Panc1 (cell line): ENCODE measurements around the gene RASD2. TPM values are rescaled to one million over a fixed set of nuclear protein-coding genes. Genes with fewer than 3 reads are reported as not detected.

ENCODE experiments used
- ATAC-seq: fragments of 200-7000 bp; cut with Tn5 transposase; 2 replicates; pipeline ENCODE4 v1.9.1; 2020; ENCODE audit warnings: mild to moderate bottlenecking, moderate library complexity
- BruUV-seq: library from RNA; stranded (reverse); fragments of 400-500 nt; replicated peaks from 2 replicates; lab custom pipeline; 2021; lab: Mats Ljungman, UMichigan
- CTCF ChIA-PET: fragments of 300-600 bp; sonication (Branson Sonifier 250); formaldehyde crosslinking; loops from one replicate; lab custom pipeline; 2022; ENCODE audit warnings: antibody characterized with exemption; lab: Charles Lee
- POLR2A ChIA-PET: fragments of 300-600 bp; sonication (Branson Sonifier 250); formaldehyde crosslinking; loops from one replicate; lab custom pipeline; 2022; ENCODE audit warnings: antibody characterized with exemption; lab: Charles Lee
- DNase-seq: peaks from one replicate; pipeline ENCODE4 v3.0.0-alpha.2; 2010; ENCODE audit warnings: low read depth, low spot score
- H3K27ac ChIP-seq: 2 replicates; pipeline ENCODE4 v1.5.1; 2011; ENCODE audit warnings: mild to moderate bottlenecking, low read length, inconsistent platforms
- H3K27me3 ChIP-seq: fragments of 200-500 bp; sonication (Bioruptor generic); 2 replicates; pipeline ENCODE4 v1.6.0; 2014; ENCODE audit warnings: low read length, inconsistent platforms; ENCODE audit not compliant: control insufficient read depth, insufficient read depth
- H3K36me3 ChIP-seq: fragments of 200-500 bp; sonication (Bioruptor generic); 2 replicates; pipeline ENCODE4 v1.5.1; 2014; ENCODE audit warnings: inconsistent platforms, mild to moderate bottlenecking, low read length, moderate library complexity; ENCODE audit not compliant: control insufficient read depth, insufficient read depth
- H3K4me1 ChIP-seq: 2 replicates; pipeline ENCODE4 v1.5.1; 2011; ENCODE audit warnings: inconsistent platforms, mild to moderate bottlenecking, low read length, moderate library complexity; ENCODE audit not compliant: control insufficient read depth, insufficient read depth
- H3K4me3 ChIP-seq, 2 experiments: 2 replicates each; pipeline ENCODE4 v1.5.1; 2011 to 2012; ENCODE audit warnings: low read depth in 2 of 2, low read length in 2 of 2, mild to moderate bottlenecking in 2 of 2, inconsistent platforms in 1 of 2, moderate library complexity in 1 of 2
- H3K9me3 ChIP-seq: fragments of 200-500 bp; sonication (Bioruptor generic); 2 replicates; pipeline ENCODE4 v1.5.1; 2014; ENCODE audit warnings: low read depth, mild to moderate bottlenecking, inconsistent platforms, low read length, moderate library complexity; ENCODE audit not compliant: control insufficient read depth, insufficient read depth
- CTCF ChIP-seq: fragments of 450-650 bp; IDR thresholded peaks from 2 replicates; pipeline ENCODE4 v1.5.1; 2017; ENCODE audit warnings: mild to moderate bottlenecking
- POLR2AphosphoS5 ChIP-seq: IDR thresholded peaks from 2 replicates; pipeline ENCODE4 v1.6.1; 2012; ENCODE audit warnings: mild to moderate bottlenecking, low read depth, low read length, moderate library complexity
- REST ChIP-seq, 2 experiments: IDR thresholded peaks; 2 replicates each; pipeline ENCODE4 v1.6.1; 2011 to 2012; ENCODE audit warnings: low read depth in 2 of 2, control low read depth in 1 of 2, low read length in 1 of 2, mild to moderate bottlenecking in 1 of 2, moderate library complexity in 1 of 2; ENCODE audit not compliant: insufficient read depth in 1 of 2
- SIN3A ChIP-seq: IDR thresholded peaks from 2 replicates; pipeline ENCODE4 v1.6.1; 2012; ENCODE audit warnings: low read depth, mild to moderate bottlenecking, low read length, moderate library complexity, borderline replicate concordance; ENCODE audit not compliant: insufficient read depth
- TCF7L2 ChIP-seq: IDR thresholded peaks from 2 replicates; pipeline ENCODE4 v1.6.1; 2011; ENCODE audit warnings: mild to moderate bottlenecking, low read depth, low read length, inconsistent platforms
- in situ Hi-C: cut with HindIII; loops from 2 replicates; pipeline ENCODE4 v1.10.0; 2016; ENCODE audit warnings: low sequenced_read_pairs, low pct_unique_long_range_greater_than_20kb
- intact Hi-C: fragments of 100-400 bp; cut with micrococcal nuclease; formaldehyde crosslinking; loops from one replicate; pipeline ENCODE4 v1.10.0; 2022; ENCODE audit not compliant: unreplicated experiment
- total RNA-seq: library from RNA; stranded (reverse); gene quantifications from one replicate; pipeline ENCODE4 v1.2.1, GENCODE V29; 2021; ENCODE audit not compliant: unreplicated experiment

Gene RASD2
- total RNA-seq, 1 experiment from 2014 or later, result 26.7 TPM

DNA sequence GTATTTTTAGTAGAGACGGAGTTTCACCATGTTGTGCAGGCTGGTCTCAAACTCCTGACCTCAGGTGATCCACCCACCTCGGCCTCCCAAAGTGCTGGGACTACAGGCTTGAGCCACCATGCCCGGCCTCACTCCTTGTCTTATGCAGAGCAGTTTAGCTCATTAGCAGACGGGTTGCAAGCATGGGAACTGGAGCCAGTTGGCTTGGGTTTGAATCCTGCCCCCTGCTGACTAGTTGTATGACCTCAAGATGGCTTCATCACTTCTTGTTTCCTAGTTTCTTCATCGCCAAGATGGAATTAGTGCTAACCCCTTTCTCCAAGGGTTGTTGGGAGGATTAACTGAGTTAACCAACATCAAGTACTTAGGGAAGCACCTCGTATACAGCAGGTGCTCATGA is 23.4 kb upstream of the RASD2 start:
- intact Hi-C loops (no loop called here), in situ Hi-C loops (no loop called here)
- DNase-seq, result no peak
- Histone ChIP-seq H3K36me3 (no peaks in the 10 kb centered on the region), H3K4me1 (no peaks in the 10 kb centered on the region), H3K4me3 (no peak overlapping the region), H3K27ac (no peak overlapping the region), H3K9me3 (no peaks in the 10 kb centered on the region), H3K27me3 (no peaks in the 10 kb centered on the region)
- ChIA-PET CTCF (no interaction called here), POLR2A (no interaction called here)
- BruUV-seq, result no TSS peak
- TF ChIP-seq POLR2AphosphoS5, result no peak
- no peak for TF ChIP-seq TCF7L2
- TF ChIP-seq CTCF, result no peak
- TF ChIP-seq REST (IDR thresholded peaks at IDR 0.05; ENCODE audit: insufficient read depth in 1 of 2, low read depth in 2 of 2, low read length in 1 of 2), result no peak
- TF ChIP-seq SIN3A, result no peak
- no peak for ATAC-seq

DNA sequence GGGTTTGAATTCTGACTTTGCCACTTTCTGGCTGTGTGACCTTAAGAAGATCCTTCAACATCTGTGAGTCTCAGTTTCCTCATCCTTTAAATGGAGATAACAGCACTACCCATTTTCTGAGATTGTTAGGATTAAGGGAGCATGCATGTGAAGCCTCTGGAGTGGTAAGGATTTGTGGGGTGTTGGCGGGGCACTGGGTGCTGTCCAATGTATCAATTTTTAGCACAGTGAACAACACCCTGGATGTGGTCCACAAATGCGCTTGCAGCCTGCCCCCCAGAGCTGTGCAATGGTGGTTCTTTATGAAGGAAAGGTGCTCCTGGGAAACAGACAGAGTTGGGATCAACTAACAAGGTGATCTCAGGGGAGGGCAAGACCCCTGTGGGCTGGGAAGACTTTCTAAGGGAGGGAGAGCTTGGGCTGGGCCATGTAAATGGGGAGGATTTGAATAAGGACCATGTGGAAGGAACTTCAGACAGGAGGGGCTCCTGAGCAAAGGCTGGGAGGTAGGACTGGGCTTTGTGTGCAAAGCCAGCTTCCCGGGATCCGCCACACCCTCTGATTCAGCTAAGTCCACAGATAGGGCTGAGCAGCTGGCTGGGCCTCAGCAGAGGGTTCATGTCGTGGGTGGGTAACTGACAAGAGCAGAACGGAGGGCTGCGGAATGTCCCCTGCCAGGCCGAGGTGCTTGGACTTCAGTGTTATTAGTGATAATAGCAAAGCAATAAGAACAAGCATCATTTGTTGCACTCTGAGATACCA is 22.7 kb upstream of the RASD2 start:
- POLR2A ChIA-PET, result no interaction called here

More for the DNA sequence above, 22.7 kb upstream of the RASD2 start:
- Histone ChIP-seq H3K36me3 (no peaks in the 10 kb centered on the region), H3K4me1 (no peaks in the 10 kb centered on the region), H3K27ac (no peak overlapping the region), H3K9me3 (no peaks in the 10 kb centered on the region), H3K27me3 (no peaks in the 10 kb centered on the region), H3K4me3 (no peak overlapping the region)
- intact Hi-C loops (no loop called here), in situ Hi-C loops (no loop called here)
- TF ChIP-seq CTCF, result no peak
- no peak for TF ChIP-seq POLR2AphosphoS5
- no peak for TF ChIP-seq TCF7L2
- peak in 1 of 2 experiments; percentile 41; a peak in 1 of 4 replicates for TF ChIP-seq REST (IDR thresholded peaks at IDR 0.05; ENCODE audit: insufficient read depth in 1 of 2, low read depth in 2 of 2, low read length in 1 of 2)
- TF ChIP-seq SIN3A, result no peak
- ATAC-seq (no peak), DNase-seq (no peak)
- BruUV-seq, result no TSS peak
- CTCF ChIA-PET, result no interaction called here
